ENCODE results near the gene TSFM. TPM values are rescaled to one million over a fixed set of nuclear protein-coding genes. Genes with fewer than 3 reads are reported as not detected.

The TSFM gene
- total and polyA plus RNA-seq, 7 donors = 8.0 to 49.3 (median 29.6) TPM

- Histone ChIP-seq H3K27ac (peak overlapping the region; percentile 57 to 100 (median 84)), H3K9me3 (no peaks in the 10 kb centered on the region), H3K27me3 (no peaks in the 10 kb centered on the region), H3K4me3 (no peak overlapping the region), H3K36me3 (peaks cover 27 to 41% (median 38%) of the 10 kb centered on the region in 4 donors), H3K4me1 (peaks cover 0 to 79% (median 73%) of the 10 kb centered on the region in 4 donors)
- DNase-seq = no peak
- no peak for TF ChIP-seq CTCF (IDR thresholded peaks at IDR 0.05)
- no peak for TF ChIP-seq EP300 (IDR thresholded peaks at IDR 0.05)
- no peak for TF ChIP-seq POLR2AphosphoS5 (IDR thresholded peaks at IDR 0.05)
- TF ChIP-seq POLR2A (IDR thresholded peaks at IDR 0.05) = no peak
- WGBS, 2 donors = 89 to 94% methylated on average over 2 of the region's 2 CpGs
- intact Hi-C loops (cut with DNase I) = loop anchor here (10.0 kb wide), 1 partner anchor 46 kb away; the partner anchor contains the start of gene TSFM
Observed at GRCh38 chr12:57830393-57830792, 47.8 kb downstream of the TSFM start.

- Histone ChIP-seq H3K36me3 (peaks cover 1 to 15% (median 12%) of the 10 kb centered on the region in 4 donors), H3K27me3 (no peaks in the 10 kb centered on the region), H3K27ac (peak overlapping the region; percentile 24 to 100 (median 78)), H3K4me3 (no peak overlapping the region), H3K4me1 (peaks cover 0 to 97% (median 95%) of the 10 kb centered on the region in 4 donors), H3K9me3 (no peaks in the 10 kb centered on the region)
- 56 to 61% methylated on average over 10 of the region's 10 CpGs for WGBS, 2 donors
- TF ChIP-seq EP300 (IDR thresholded peaks at IDR 0.05) (no peak), POLR2AphosphoS5 (IDR thresholded peaks at IDR 0.05) (no peak), CTCF (IDR thresholded peaks at IDR 0.05) (no peak), POLR2A (IDR thresholded peaks at IDR 0.05) (no peak)
- DNase-seq = no peak
- intact Hi-C loops (cut with DNase I) = loop anchor here (10.0 kb wide), 1 partner anchor 48 kb away; the partner anchor contains the start of gene TSFM
Observed at GRCh38 chr12:57832966-57833365, 50.4 kb downstream of the TSFM start.

- 72 to 73% methylated on average over 3 of the region's 3 CpGs for WGBS, 2 donors
- Histone ChIP-seq H3K4me1 (peaks cover 0 to 100% (median 99%) of the 10 kb centered on the region in 4 donors), H3K36me3 (peaks cover 0 to 8% (median 5%) of the 10 kb centered on the region in 4 donors), H3K4me3 (no peak overlapping the region), H3K27me3 (no peaks in the 10 kb centered on the region), H3K27ac (peak overlapping the region; percentile 24 to 100 (median 78)), H3K9me3 (no peaks in the 10 kb centered on the region)
- no peak for DNase-seq
- intact Hi-C loops (cut with DNase I) = loop anchor here (10.0 kb wide), 1 partner anchor 49 kb away; the partner anchor contains the start of gene TSFM
- no peak for TF ChIP-seq EP300 (IDR thresholded peaks at IDR 0.05)
- no peak for TF ChIP-seq POLR2A (IDR thresholded peaks at IDR 0.05)
- TF ChIP-seq CTCF (IDR thresholded peaks at IDR 0.05) = no peak
- no peak for TF ChIP-seq POLR2AphosphoS5 (IDR thresholded peaks at IDR 0.05)
Observed at GRCh38 chr12:57833672-57834071, 51.1 kb downstream of the TSFM start.

GRCh38 chr12:57834086-57834876 is 51.7 kb downstream of the TSFM start:
- Histone ChIP-seq H3K27ac (peak overlapping the region; percentile 24 to 100 (median 78)), H3K4me1 (peaks cover 0 to 100% (median 99%) of the 10 kb centered on the region in 4 donors), H3K9me3 (no peaks in the 10 kb centered on the region), H3K4me3 (no peak overlapping the region), H3K27me3 (no peaks in the 10 kb centered on the region), H3K36me3 (peaks cover 0 to 2% (median 0%) of the 10 kb centered on the region in 4 donors)
- no peak for DNase-seq
- intact Hi-C loops (cut with DNase I) = loop anchor here (10.0 kb wide), 1 partner anchor 49 kb away; the partner anchor contains the start of gene TSFM
- 8 to 24% methylated on average over 1 of the region's 1 CpG for WGBS, 2 donors
- TF ChIP-seq EP300 (IDR thresholded peaks at IDR 0.05) = no peak
- no peak for TF ChIP-seq POLR2AphosphoS5 (IDR thresholded peaks at IDR 0.05)
- TF ChIP-seq CTCF (IDR thresholded peaks at IDR 0.05) = no peak
- TF ChIP-seq POLR2A (IDR thresholded peaks at IDR 0.05) = no peak

Data from sigmoid colon (tissue), 7 donors.